IgD-negative memory B cell (primary cell): Measurements from ENCODE around the gene ZNF417. TPM values are rescaled to one million over a fixed set of nuclear protein-coding genes. Genes with fewer than 3 reads are reported as not detected.
A peak's percentile ranks its signal among the peaks of the same experiment; 100 is the strongest.

ENCODE experiments used
- H3K27ac Mint-ChIP-seq, 3 donors: one replicate each; pipeline ENCODE4 v1.8.0; 2020 to 2022; ENCODE audit warnings: mild to moderate bottlenecking in 3 of 3, mixed read lengths in 3 of 3, moderate library complexity in 1 of 3
- H3K27me3 Mint-ChIP-seq: one replicate; pipeline ENCODE4 v1.8.0; 2021; ENCODE audit warnings: mixed read lengths
- H3K36me3 Mint-ChIP-seq: one replicate; pipeline ENCODE4 v1.8.0; 2020; ENCODE audit warnings: mild to moderate bottlenecking, mixed read lengths
- H3K4me1 Mint-ChIP-seq, 3 donors: one replicate each; pipeline ENCODE4 v1.8.0; 2020 to 2022; ENCODE audit warnings: mixed read lengths in 3 of 3, mild to moderate bottlenecking in 1 of 3
- H3K4me3 Mint-ChIP-seq, 4 donors: one replicate each; pipeline ENCODE4 v1.8.0; 2020 to 2022; ENCODE audit warnings: mild to moderate bottlenecking in 4 of 4, mixed read lengths in 4 of 4, moderate library complexity in 3 of 4
- H3K9me3 Mint-ChIP-seq, 3 donors: one replicate each; pipeline ENCODE4 v1.8.0; 2020 to 2021; ENCODE audit warnings: mixed read lengths in 3 of 3, mild to moderate bottlenecking in 1 of 3
- polyA plus RNA-seq: library from polyadenylated mRNA; unstranded; fragments of 300-500 nt; fragmentation: Illumina TruSeq; gene quantifications from one replicate; pipeline ENCODE4 v1.2.3, GENCODE V29; 2021

ZNF417 gene
- polyA plus RNA-seq, 1 donor from 2014 or later, result 4.5 TPM

DNA sequence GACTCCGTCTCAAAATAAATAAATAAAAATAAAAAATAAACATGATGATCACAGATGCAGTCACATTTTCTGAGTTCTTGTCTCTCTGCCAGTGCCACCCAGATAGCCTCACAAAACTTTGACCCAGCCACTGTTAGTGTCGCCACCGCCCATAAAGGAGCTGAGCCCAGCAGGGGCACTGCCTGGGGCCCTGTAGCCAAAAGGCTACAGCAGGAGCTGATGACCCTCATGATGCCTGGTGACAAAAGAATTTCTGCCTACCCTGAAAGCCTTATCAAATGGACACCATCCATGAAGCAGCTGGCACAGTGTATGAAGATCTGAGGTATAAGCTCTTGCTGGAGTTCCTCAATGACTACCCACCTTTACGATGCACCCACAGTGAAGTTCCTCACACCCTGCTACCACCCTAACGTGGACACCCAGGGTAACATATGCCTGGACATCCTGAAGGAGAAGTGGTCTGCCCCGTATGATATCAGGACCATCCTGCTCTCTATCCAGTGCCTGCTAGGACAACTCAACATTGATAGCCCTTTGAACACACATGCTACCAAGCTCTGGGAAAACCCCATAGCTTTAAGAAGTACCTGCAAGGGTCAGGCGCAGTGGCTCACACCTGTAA, 48.4 kb downstream of the ZNF417 start:
- H3K36me3 Mint-ChIP-seq, result peaks cover 19% of the 10 kb centered on the region

More for the DNA sequence above, 48.4 kb downstream of the ZNF417 start:
- no peaks in the 10 kb centered on the region for H3K27me3 Mint-ChIP-seq
- peaks cover 6 to 25% (median 18%) of the 10 kb centered on the region in 3 donors for H3K9me3 Mint-ChIP-seq
- peak overlapping the region in 1 of 3 donors; percentile 7 for H3K27ac Mint-ChIP-seq
- H3K4me3 Mint-ChIP-seq, result no peak overlapping the region
- peaks cover 0 to 1% (median 0%) of the 10 kb centered on the region in 3 donors for H3K4me1 Mint-ChIP-seq

Other genes with a start within 250 kb of the ZNF417 start
- not detected for gene ZSCAN4, start 247.7 kb downstream of the ZNF417 start, polyA plus RNA-seq
- 5.8 TPM for gene ZNF551, start 234.6 kb downstream of the ZNF417 start, polyA plus RNA-seq
- gene ZNF154, start 207.4 kb downstream of the ZNF417 start, polyA plus RNA-seq, result 5.0 TPM
- gene ZNF671, start 189.0 kb downstream of the ZNF417 start, polyA plus RNA-seq, result 20.7 TPM
- 13.4 TPM for gene ZNF776, start 169.8 kb downstream of the ZNF417 start, polyA plus RNA-seq
- gene ZNF586, start 146.9 kb downstream of the ZNF417 start, polyA plus RNA-seq, result 19.5 TPM
- gene ZNF552, start 101.7 kb downstream of the ZNF417 start, polyA plus RNA-seq, result 6.8 TPM
- gene ZNF587B, start 86.3 kb downstream of the ZNF417 start, polyA plus RNA-seq, result 3.2 TPM
- gene ZNF587, start 66.7 kb downstream of the ZNF417 start, polyA plus RNA-seq, result 10.5 TPM
- 37.1 TPM for gene ZNF814, start 27.6 kb downstream of the ZNF417 start, polyA plus RNA-seq
- gene ZNF418, start 18.8 kb upstream of the ZNF417 start, polyA plus RNA-seq, result 6.0 TPM
- 7.8 TPM for gene ZNF256, start 31.1 kb upstream of the ZNF417 start, polyA plus RNA-seq
- not detected for gene C19orf18, start 57.9 kb upstream of the ZNF417 start, polyA plus RNA-seq
- gene ZNF606, start 86.2 kb upstream of the ZNF417 start, polyA plus RNA-seq, result 9.1 TPM
- gene ZSCAN1, start 117.4 kb upstream of the ZNF417 start, polyA plus RNA-seq, result not detected
- gene ZNF135, start 142.7 kb upstream of the ZNF417 start, polyA plus RNA-seq, result 1.0 TPM
- 23.2 TPM for gene ZSCAN18, start 181.6 kb upstream of the ZNF417 start, polyA plus RNA-seq
- gene ZNF329, start 234.2 kb upstream of the ZNF417 start, polyA plus RNA-seq, result 8.2 TPM